CD4-positive, CD25-positive, alpha-beta regulatory T cell (primary cell): Measurements from ENCODE around the gene CRY2. TPM values are rescaled to one million over a fixed set of nuclear protein-coding genes. Genes with fewer than 3 reads are reported as not detected.
"Not testable (repeated sequence)": the region's sequence is repeated elsewhere in the genome, so short reads cannot be mapped to it uniquely, and the experiment has no call there.

Experiments used
- ATAC-seq, 2 donors: fragments of 150-1000 bp; cut with Tn5 transposase; one replicate each; pipeline ENCODE4 v1.10.0; 2021; ENCODE audit warnings: low read depth in 2 of 2, moderate number of reproducible peaks in 2 of 2, moderate library complexity in 1 of 2
- DNase-seq, 3 donors: peaks; one replicate each; pipeline versions ENCODE4 v3.0.0 to v3.0.0-alpha.2; 2012 to 2022; ENCODE audit warnings: mixed read lengths in 1 of 3
- H3K27ac ChIP-seq: one replicate; pipeline ENCODE4 v1.7.0; 2013; ENCODE audit warnings: mild to moderate bottlenecking, low read length; ENCODE audit not compliant: insufficient read depth, poor library complexity, severe bottlenecking
- H3K27me3 ChIP-seq: one replicate; pipeline ENCODE4 v1.7.0; 2013; ENCODE audit warnings: low read length; ENCODE audit not compliant: control insufficient read depth, insufficient read depth
- H3K36me3 ChIP-seq: one replicate; pipeline ENCODE4 v1.7.0; 2013; ENCODE audit warnings: mild to moderate bottlenecking, low read length, moderate library complexity; ENCODE audit not compliant: control insufficient read depth, insufficient read depth
- H3K4me1 ChIP-seq: 2 replicates; pipeline ENCODE4 v1.7.0; 2013; ENCODE audit warnings: mild to moderate bottlenecking, low read length; ENCODE audit not compliant: insufficient read depth, control insufficient read depth, poor library complexity, severe bottlenecking
- H3K4me3 ChIP-seq: one replicate; pipeline ENCODE4 v1.7.0; 2013; ENCODE audit warnings: low read depth, mild to moderate bottlenecking, low read length, moderate library complexity
- H3K9me3 ChIP-seq, 2 experiments: 1 replicate in 1 of 2; 2 replicates in 1 of 2; pipeline ENCODE4 v1.7.0; 2013; ENCODE audit warnings: low read length in 2 of 2, mild to moderate bottlenecking in 1 of 2, moderate library complexity in 1 of 2; ENCODE audit not compliant: control insufficient read depth in 2 of 2
- H3K27ac Mint-ChIP-seq, 3 donors: one replicate each; pipeline ENCODE4 v1.8.0; 2020 to 2022; ENCODE audit warnings: mild to moderate bottlenecking in 3 of 3, mixed read lengths in 3 of 3, moderate library complexity in 2 of 3
- H3K27me3 Mint-ChIP-seq: one replicate; pipeline ENCODE4 v1.8.0; 2022; ENCODE audit warnings: mild to moderate bottlenecking, mixed read lengths
- H3K36me3 Mint-ChIP-seq: one replicate; pipeline ENCODE4 v1.8.0; 2020; ENCODE audit warnings: mixed read lengths
- H3K4me1 Mint-ChIP-seq, 4 donors: one replicate each; pipeline ENCODE4 v1.8.0; 2020 to 2022; ENCODE audit warnings: mixed read lengths in 4 of 4, mild to moderate bottlenecking in 1 of 4
- H3K4me3 Mint-ChIP-seq, 4 donors: one replicate each; pipeline ENCODE4 v1.8.0; 2020 to 2022; ENCODE audit warnings: mild to moderate bottlenecking in 4 of 4, mixed read lengths in 4 of 4, moderate library complexity in 3 of 4
- H3K9me3 Mint-ChIP-seq, 7 donors: one replicate each; pipeline ENCODE4 v1.8.0; 2020 to 2022; ENCODE audit warnings: mixed read lengths in 7 of 7, mild to moderate bottlenecking in 3 of 7, moderate library complexity in 2 of 7
- polyA plus RNA-seq, 4 donors: library from polyadenylated mRNA; unstranded; fragments of 300-500 nt; fragmentation: Illumina TruSeq; gene quantifications; one replicate each; pipeline ENCODE4 v1.2.3, GENCODE V29; 2021
- total RNA-seq: library from RNA; stranded (reverse); gene quantifications from one replicate; pipeline ENCODE4 v1.2.3, GENCODE V29; 2022

CRY2 gene
- total and polyA plus RNA-seq, 5 donors from 2014 or later: 23.4 to 183 (median 27.8) TPM

- H3K27me3 Mint-ChIP-seq: no peaks in the 10 kb centered on the region
- no peak overlapping the region for H3K4me3 Mint-ChIP-seq
- Histone ChIP-seq H3K4me1 (no peaks in the 10 kb centered on the region), H3K4me3 (no peak overlapping the region), H3K27me3 (no peaks in the 10 kb centered on the region), H3K36me3 (peaks cover 4% of the 10 kb centered on the region), H3K27ac (no peak overlapping the region), H3K9me3 (no peaks in the 10 kb centered on the region)
- no peaks in the 10 kb centered on the region for H3K36me3 Mint-ChIP-seq
- ATAC-seq (no peak), DNase-seq (no peak)
- H3K4me1 Mint-ChIP-seq: peaks cover 0 to 5% (median 0%) of the 10 kb centered on the region in 4 donors
- H3K27ac Mint-ChIP-seq: no peak overlapping the region
- no peaks in the 10 kb centered on the region for H3K9me3 Mint-ChIP-seq
Measured at GRCh38 chr11:45816614-45817013, 30.7 kb upstream of the CRY2 start.

DNA sequence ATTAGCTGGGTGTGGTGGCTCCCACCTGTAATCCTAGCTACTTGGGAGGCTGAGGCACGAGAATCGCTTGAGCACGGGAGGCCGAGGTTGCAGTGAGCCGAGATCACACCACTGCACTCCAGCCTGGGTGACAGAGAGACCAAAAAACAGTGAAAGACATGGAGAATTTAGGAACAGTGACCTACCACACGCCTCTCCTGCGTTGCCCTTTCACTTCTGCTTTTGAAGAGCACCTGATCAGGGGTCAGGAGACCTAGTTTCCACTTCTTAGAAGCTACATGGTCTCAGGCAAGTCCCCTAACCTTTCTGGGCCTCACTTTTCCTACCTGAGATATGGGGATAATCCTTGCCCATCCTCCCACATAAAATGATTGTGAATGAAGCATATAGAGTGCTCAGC is 30.1 kb upstream of the CRY2 start:
- Histone ChIP-seq H3K27me3 (no peaks in the 10 kb centered on the region), H3K36me3 (no peaks in the 10 kb centered on the region), H3K9me3 (no peaks in the 10 kb centered on the region), H3K4me3 (no peak overlapping the region), H3K27ac (no peak overlapping the region), H3K4me1 (no peaks in the 10 kb centered on the region)
- Mint-ChIP-seq H3K9me3 (no peaks in the 10 kb centered on the region), H3K36me3 (no peaks in the 10 kb centered on the region), H3K4me3 (no peak overlapping the region), H3K27me3 (no peaks in the 10 kb centered on the region), H3K27ac (no peak overlapping the region), H3K4me1 (peaks cover 0 to 5% (median 0%) of the 10 kb centered on the region in 4 donors)
- DNase-seq: no peak
- ATAC-seq: no peak

DNA sequence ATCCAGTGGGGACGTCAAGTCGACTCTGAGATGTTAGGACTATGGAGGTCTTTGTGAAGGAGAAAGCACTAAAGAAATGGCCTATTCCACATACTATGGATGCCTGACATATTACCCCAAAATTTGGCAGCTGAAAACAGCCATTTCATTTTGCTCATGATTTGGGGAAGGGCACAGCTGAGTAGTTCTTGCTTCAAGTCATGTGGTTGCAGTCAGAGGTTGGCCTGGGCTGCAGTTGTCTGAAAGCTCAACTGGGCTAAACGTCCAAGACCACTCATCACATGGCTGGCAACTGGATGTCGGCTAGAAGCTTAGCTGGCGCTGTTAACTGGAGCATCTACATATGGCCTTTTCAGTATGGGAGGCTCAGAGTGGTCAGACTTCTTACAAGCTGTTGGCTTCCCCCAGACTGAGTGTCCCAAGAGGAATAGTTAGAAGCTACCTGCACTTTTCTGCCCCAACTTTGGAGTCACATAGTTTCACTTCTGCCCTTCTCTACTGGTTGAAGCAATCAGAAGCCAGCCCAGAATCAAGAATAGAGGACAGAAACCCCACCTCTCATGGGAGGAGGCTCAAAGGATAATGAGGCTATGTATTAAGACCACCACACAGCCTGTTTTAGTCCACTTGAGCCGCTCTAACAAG is 28.2 kb upstream of the CRY2 start:
- H3K9me3 ChIP-seq: no peaks in the 10 kb centered on the region
- no peaks in the 10 kb centered on the region for H3K27me3 ChIP-seq
- Mint-ChIP-seq H3K27ac (no peak overlapping the region), H3K4me1 (peaks cover 0 to 5% (median 0%) of the 10 kb centered on the region in 4 donors), H3K4me3 (no peak overlapping the region), H3K27me3 (peaks cover 8% of the 10 kb centered on the region), H3K9me3 (no peaks in the 10 kb centered on the region), H3K36me3 (no peaks in the 10 kb centered on the region)
- ATAC-seq (no peak), DNase-seq (no peak)
- no peaks in the 10 kb centered on the region for H3K36me3 ChIP-seq
- H3K4me3 ChIP-seq: no peak overlapping the region
- no peaks in the 10 kb centered on the region for H3K4me1 ChIP-seq
- H3K27ac ChIP-seq: no peak overlapping the region

DNA sequence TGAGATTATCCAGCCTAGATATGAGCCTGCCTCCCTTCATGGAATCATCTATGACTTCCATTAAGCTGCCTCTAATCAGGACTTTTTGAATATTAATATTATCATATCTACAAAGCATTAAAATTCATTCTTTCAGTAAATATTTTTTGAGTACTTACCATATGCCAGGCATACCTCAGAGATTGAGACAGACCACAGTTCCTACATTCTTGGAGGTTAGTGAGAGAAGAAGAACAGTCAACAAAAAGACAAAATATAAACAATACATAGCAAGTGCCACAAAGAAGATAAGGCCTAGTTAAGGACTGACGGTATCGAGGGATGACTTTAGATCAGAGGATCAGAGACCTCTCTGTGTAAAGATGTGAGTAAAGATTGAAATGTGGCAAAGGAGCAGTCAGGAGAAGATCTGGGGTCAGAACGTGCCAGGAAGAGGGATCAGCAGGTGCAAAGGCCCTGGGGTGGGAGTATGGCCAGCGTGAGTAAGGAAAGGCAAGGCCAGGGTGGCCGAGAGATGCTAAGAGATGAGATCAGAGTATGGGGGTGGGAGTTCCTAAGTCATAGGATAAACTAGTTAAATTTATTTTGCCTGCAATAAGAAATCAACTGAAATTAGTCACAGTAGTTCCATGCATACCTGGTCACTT is 26.9 kb upstream of the CRY2 start:
- Histone ChIP-seq H3K9me3 (no peaks in the 10 kb centered on the region), H3K36me3 (no peaks in the 10 kb centered on the region), H3K27ac (no peak overlapping the region), H3K4me3 (no peak overlapping the region), H3K4me1 (no peaks in the 10 kb centered on the region), H3K27me3 (no peaks in the 10 kb centered on the region)
- no peak overlapping the region for H3K4me3 Mint-ChIP-seq
- peaks cover 0 to 5% (median 0%) of the 10 kb centered on the region in 4 donors for H3K4me1 Mint-ChIP-seq
- no peak for DNase-seq
- ATAC-seq: no peak
- no peaks in the 10 kb centered on the region for H3K9me3 Mint-ChIP-seq
- no peaks in the 10 kb centered on the region for H3K36me3 Mint-ChIP-seq
- no peak overlapping the region for H3K27ac Mint-ChIP-seq
- H3K27me3 Mint-ChIP-seq: peaks cover 13% of the 10 kb centered on the region

DNA sequence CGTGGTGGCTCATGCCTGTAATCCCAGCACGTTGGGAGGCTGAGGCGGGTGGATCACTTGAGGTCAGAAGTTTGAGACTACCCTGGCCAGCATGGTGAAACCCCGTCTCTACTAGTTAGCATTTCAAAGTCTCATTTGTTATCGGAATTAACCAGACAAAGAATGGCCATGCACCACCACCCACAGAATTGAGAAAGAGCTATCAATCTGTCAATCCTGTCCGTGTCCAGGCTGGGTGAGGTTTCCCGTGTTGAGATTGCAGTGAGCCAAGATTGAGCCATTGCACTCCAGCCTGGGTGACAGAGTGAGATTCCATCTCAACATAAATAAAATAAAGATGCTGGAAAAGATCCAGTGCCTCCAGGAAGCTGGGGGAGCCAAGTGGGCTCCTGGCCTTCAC is 20.8 kb upstream of the CRY2 start:
- not testable (repeated sequence) for H3K9me3 ChIP-seq, H3K27ac ChIP-seq, H3K36me3 ChIP-seq, H3K36me3 Mint-ChIP-seq, H3K4me3 Mint-ChIP-seq, H3K4me1 ChIP-seq, H3K9me3 Mint-ChIP-seq, ATAC-seq, H3K4me3 ChIP-seq, H3K4me1 Mint-ChIP-seq, DNase-seq, H3K27ac Mint-ChIP-seq
- peaks cover 10% of the 10 kb centered on the region for H3K27me3 ChIP-seq
- peaks cover 39% of the 10 kb centered on the region for H3K27me3 Mint-ChIP-seq

GRCh38 chr11:45827123-45827522 is 20.2 kb upstream of the CRY2 start:
- no peak for ATAC-seq
- Mint-ChIP-seq H3K4me1 (no peaks in the 10 kb centered on the region), H3K36me3 (peaks cover 4% of the 10 kb centered on the region), H3K4me3 (no peak overlapping the region), H3K27me3 (peaks cover 39% of the 10 kb centered on the region), H3K27ac (no peak overlapping the region), H3K9me3 (peaks cover 0 to 2% (median 0%) of the 10 kb centered on the region in 7 donors)
- peaks cover 0 to 4% of the 10 kb centered on the region in 2 experiments for H3K9me3 ChIP-seq
- no peaks in the 10 kb centered on the region for H3K4me1 ChIP-seq
- no peak overlapping the region for H3K4me3 ChIP-seq
- H3K27me3 ChIP-seq: peaks cover 10% of the 10 kb centered on the region
- DNase-seq: no peak
- no peak overlapping the region for H3K27ac ChIP-seq
- no peaks in the 10 kb centered on the region for H3K36me3 ChIP-seq

GRCh38 chr11:45828996-45829395 is 18.3 kb upstream of the CRY2 start:
- H3K36me3 Mint-ChIP-seq: peaks cover 4% of the 10 kb centered on the region
- no peak overlapping the region for H3K4me3 Mint-ChIP-seq
- Histone ChIP-seq H3K27me3 (peaks cover 10% of the 10 kb centered on the region), H3K4me1 (no peaks in the 10 kb centered on the region), H3K27ac (no peak overlapping the region), H3K36me3 (no peaks in the 10 kb centered on the region), H3K4me3 (no peak overlapping the region), H3K9me3 (peaks cover 0 to 4% of the 10 kb centered on the region in 2 experiments)
- H3K27me3 Mint-ChIP-seq: peaks cover 31% of the 10 kb centered on the region
- ATAC-seq (no peak), DNase-seq (no peak)
- no peak overlapping the region for H3K27ac Mint-ChIP-seq
- H3K9me3 Mint-ChIP-seq: peaks cover 0 to 2% (median 0%) of the 10 kb centered on the region in 7 donors
- H3K4me1 Mint-ChIP-seq: peaks cover 0 to 5% (median 2%) of the 10 kb centered on the region in 4 donors

DNA sequence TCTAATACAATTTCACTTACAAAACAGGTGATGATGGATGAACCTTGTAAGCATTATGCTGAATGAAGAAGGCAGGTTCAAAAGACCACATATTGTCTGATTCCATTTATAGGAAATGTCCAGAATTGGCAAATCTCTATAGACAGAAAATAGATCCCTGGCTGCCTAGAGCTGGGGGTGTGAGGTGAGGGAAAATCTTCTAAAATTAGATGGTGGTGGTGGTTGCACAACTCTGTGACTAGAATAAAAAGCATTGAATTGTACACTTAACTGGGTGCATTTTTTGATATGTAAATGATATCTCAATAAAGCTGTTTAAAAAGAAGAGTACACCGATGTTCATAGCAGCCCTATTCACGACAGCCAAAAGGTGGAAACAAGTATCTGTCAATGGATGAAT is 16.7 kb upstream of the CRY2 start:
- H3K9me3 Mint-ChIP-seq: peaks cover 0 to 2% (median 0%) of the 10 kb centered on the region in 7 donors
- Histone ChIP-seq H3K4me1 (peaks cover 6% of the 10 kb centered on the region), H3K4me3 (no peak overlapping the region), H3K9me3 (peaks cover 0 to 4% of the 10 kb centered on the region in 2 experiments), H3K36me3 (no peaks in the 10 kb centered on the region), H3K27me3 (peaks cover 10% of the 10 kb centered on the region), H3K27ac (no peak overlapping the region)
- ATAC-seq: no peak
- no peak overlapping the region for H3K27ac Mint-ChIP-seq
- no peak for DNase-seq
- H3K36me3 Mint-ChIP-seq: peaks cover 4% of the 10 kb centered on the region
- peaks cover 4 to 12% (median 9%) of the 10 kb centered on the region in 4 donors for H3K4me1 Mint-ChIP-seq
- peaks cover 27% of the 10 kb centered on the region for H3K27me3 Mint-ChIP-seq
- no peak overlapping the region for H3K4me3 Mint-ChIP-seq
